Thymus (tissue), 11 donors: Measurements from ENCODE around the gene WDR7. TPM values are rescaled to one million over a fixed set of nuclear protein-coding genes. Genes with fewer than 3 reads are reported as not detected.

Experiments used
- DNase-seq, 9 donors: peaks; one replicate each; pipeline ENCODE4 v3.0.0-alpha.2; 2013; ENCODE audit warnings: low spot score in 9 of 9, low read depth in 6 of 9, missing footprints in 1 of 9
- H3K27ac ChIP-seq, 2 donors: one replicate each; pipeline ENCODE4 v1.5.1; 2013; ENCODE audit warnings: control low read depth in 1 of 2, low read depth in 1 of 2, low read length in 1 of 2, mild to moderate bottlenecking in 1 of 2, moderate library complexity in 1 of 2
- H3K27me3 ChIP-seq, 2 donors: one replicate each; pipeline ENCODE4 v1.5.1; 2013; ENCODE audit warnings: low read length in 1 of 2; ENCODE audit not compliant: control insufficient read depth in 2 of 2, insufficient read depth in 1 of 2
- H3K36me3 ChIP-seq, 2 donors: one replicate each; pipeline ENCODE4 v1.5.1; 2013; ENCODE audit warnings: low read length in 1 of 2, mild to moderate bottlenecking in 1 of 2, moderate library complexity in 1 of 2; ENCODE audit not compliant: control insufficient read depth in 2 of 2, insufficient read depth in 2 of 2
- H3K4me1 ChIP-seq, 2 donors: one replicate each; pipeline ENCODE4 v1.5.1; 2013; ENCODE audit warnings: low read length in 2 of 2; ENCODE audit not compliant: control insufficient read depth in 2 of 2, insufficient read depth in 2 of 2
- H3K4me3 ChIP-seq, 2 donors: one replicate each; pipeline ENCODE4 v1.5.1; 2013; ENCODE audit warnings: low read length in 2 of 2, control low read depth in 1 of 2, mild to moderate bottlenecking in 1 of 2
- H3K9me3 ChIP-seq, 2 donors: one replicate each; pipeline ENCODE4 v1.5.1; 2013; ENCODE audit warnings: low read length in 1 of 2, mild to moderate bottlenecking in 1 of 2; ENCODE audit not compliant: control insufficient read depth in 2 of 2, insufficient read depth in 1 of 2
- WGBS: extraction: QIAGEN DNeasy Blood & Tissue Kit; methylation state at CpG from one replicate; pipeline ENCODE4 v1.1.7; 2013; 5-methylcytosine and 5-hydroxymethylcytosine counted together
- polyA plus RNA-seq: library from polyadenylated mRNA; stranded (reverse); fragments of 200-250 nt; gene quantifications from one replicate; pipeline ENCODE4 v1.2.3, GENCODE V29; 2013
- total RNA-seq: library from RNA; stranded (reverse); fragments of 120-200 nt; gene quantifications from one replicate; pipeline ENCODE4 v1.2.4, GENCODE V29; 2013
- donor health status: healthy.

The WDR7 gene
- total and polyA plus RNA-seq, 2 donors = 9.0 to 20.5 TPM

DNA sequence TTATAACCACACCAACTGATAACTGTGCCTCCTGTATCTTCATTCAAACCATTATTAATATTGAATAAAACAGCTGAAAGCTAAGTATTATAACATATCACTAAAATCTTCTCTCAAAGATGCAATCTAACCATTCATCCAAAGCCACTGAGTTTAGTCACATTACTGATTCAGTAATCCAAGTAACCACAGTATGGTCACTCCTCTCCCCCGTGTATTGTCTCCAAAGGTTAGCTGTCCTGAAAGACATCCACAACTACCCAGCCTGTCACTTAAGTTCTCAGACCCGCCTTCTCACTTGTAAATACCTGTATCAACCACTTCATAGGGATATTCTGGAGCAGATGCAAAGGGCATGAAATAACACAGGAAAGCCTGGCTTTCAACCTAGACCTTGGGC is 282.3 kb downstream of the WDR7 start:
- Histone ChIP-seq H3K4me1 (no peaks in the 10 kb centered on the region), H3K27me3 (no peaks in the 10 kb centered on the region), H3K4me3 (no peak overlapping the region), H3K27ac (no peak overlapping the region), H3K9me3 (no peaks in the 10 kb centered on the region), H3K36me3 (peaks cover 0 to 13% of the 10 kb centered on the region in 2 donors)
- DNase-seq = no peak
- WGBS = 97% methylated on average over 2 of the region's 2 CpGs

DNA sequence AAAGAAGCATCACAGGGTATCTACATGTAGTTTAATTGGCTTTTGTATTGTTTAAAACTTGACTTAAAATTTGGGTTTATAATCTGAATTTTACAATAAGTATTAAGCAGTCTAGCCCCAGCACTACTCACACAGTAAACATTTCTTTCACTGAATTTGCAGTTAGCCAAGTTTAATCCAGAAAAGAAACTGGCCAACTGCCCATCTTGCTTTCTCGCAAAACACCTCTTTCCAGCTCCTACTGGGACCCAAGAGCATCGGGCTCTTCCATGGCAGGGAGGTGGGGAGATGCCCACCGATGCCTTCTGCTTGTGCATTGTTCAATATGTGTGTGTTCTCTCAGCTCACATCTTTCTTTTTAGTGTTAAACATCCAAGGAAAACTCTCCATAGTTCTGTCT is 283.0 kb downstream of the WDR7 start:
- peaks cover 0 to 13% of the 10 kb centered on the region in 2 donors for H3K36me3 ChIP-seq
- DNase-seq = no peak
- 95% methylated on average over 3 of the region's 3 CpGs for whole genome bisulfite sequencing
- H3K9me3 ChIP-seq = no peaks in the 10 kb centered on the region
- H3K27ac ChIP-seq = no peak overlapping the region
- H3K4me3 ChIP-seq = no peak overlapping the region
- no peaks in the 10 kb centered on the region for H3K27me3 ChIP-seq
- no peaks in the 10 kb centered on the region for H3K4me1 ChIP-seq

DNA sequence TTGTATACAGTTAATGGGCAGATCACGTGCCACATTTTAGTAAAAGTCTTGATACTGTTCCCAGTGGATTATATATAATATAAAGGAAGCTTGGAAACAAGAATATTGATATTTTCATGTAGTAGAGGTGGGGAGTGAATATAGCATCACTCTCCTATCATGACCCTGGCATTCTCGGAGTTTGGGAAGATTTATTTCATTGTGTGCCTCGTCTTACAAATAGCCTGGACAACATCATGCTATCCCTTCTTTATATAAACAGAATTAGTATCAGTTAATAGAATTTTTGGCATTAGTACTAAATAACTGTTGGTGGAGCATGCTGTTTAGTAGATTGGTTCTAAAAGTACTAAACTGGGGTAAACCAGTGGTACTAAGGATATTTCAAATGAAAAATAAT is 283.7 kb downstream of the WDR7 start:
- H3K9me3 ChIP-seq = no peaks in the 10 kb centered on the region
- no peaks in the 10 kb centered on the region for H3K27me3 ChIP-seq
- no peak for DNase-seq
- no peaks in the 10 kb centered on the region for H3K4me1 ChIP-seq
- H3K27ac ChIP-seq = no peak overlapping the region
- H3K4me3 ChIP-seq = no peak overlapping the region
- 97% methylated on average over 3 of the region's 3 CpGs for WGBS
- peaks cover 0 to 13% of the 10 kb centered on the region in 2 donors for H3K36me3 ChIP-seq

DNA sequence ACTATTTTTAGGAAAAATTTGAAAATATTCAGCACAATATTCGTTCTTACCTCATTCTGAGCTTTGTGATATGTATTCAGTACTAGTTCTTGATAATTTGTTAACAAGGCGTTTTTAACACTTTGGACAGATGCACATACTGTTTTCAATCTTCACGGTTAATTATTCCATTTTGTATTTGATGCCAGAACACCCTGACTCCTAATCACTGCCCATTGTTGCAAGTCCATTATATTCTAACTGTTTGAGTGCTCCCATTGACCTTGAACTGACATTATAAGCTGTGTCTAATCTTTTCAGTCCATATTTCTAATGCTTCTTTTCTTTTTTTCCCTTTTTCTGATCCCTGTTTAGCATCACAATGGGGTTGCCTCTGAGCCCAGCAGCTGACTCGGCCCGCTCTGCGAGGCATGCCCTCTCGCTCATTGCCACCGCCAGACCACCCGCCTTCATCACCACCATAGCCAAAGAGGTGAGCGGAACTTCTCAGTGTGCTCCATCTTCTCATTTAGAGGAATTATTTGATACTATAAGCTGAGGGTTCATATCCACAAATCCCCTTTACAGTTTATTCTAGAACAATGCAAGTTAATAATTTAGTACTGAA is 284.4 kb downstream of the WDR7 start:
- Histone ChIP-seq H3K9me3 (no peaks in the 10 kb centered on the region), H3K27me3 (no peaks in the 10 kb centered on the region), H3K4me1 (no peaks in the 10 kb centered on the region), H3K27ac (no peak overlapping the region), H3K4me3 (no peak overlapping the region), H3K36me3 (peaks cover 0 to 13% of the 10 kb centered on the region in 2 donors)
- WGBS = over 99% methylated on average over 10 of the region's 10 CpGs
- no peak for DNase-seq

DNA sequence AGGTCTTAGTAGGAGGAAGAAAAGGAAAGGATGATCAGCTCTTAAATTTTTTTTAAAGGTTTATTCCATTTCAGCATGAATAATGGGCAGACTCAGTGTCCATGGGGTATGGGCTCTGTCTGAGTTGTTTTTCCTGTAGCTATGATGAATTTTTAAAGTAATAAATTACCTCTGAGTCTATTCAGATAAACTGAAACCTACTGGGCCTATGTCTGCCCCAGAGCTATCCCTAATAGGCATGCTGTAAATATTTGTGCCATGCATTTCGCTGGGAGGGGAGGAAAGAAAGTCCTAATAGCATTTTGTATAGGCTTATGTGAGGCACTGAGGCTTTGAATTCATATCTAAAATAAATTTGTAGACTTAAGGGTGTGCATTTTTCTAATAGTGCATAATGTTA is 285.3 kb downstream of the WDR7 start:
- Histone ChIP-seq H3K27ac (no peak overlapping the region), H3K27me3 (no peaks in the 10 kb centered on the region), H3K36me3 (peaks cover 0 to 13% of the 10 kb centered on the region in 2 donors), H3K9me3 (no peaks in the 10 kb centered on the region), H3K4me3 (no peak overlapping the region), H3K4me1 (no peaks in the 10 kb centered on the region)
- 97% methylated on average over 1 of the region's 1 CpG for WGBS
- DNase-seq = no peak

DNA sequence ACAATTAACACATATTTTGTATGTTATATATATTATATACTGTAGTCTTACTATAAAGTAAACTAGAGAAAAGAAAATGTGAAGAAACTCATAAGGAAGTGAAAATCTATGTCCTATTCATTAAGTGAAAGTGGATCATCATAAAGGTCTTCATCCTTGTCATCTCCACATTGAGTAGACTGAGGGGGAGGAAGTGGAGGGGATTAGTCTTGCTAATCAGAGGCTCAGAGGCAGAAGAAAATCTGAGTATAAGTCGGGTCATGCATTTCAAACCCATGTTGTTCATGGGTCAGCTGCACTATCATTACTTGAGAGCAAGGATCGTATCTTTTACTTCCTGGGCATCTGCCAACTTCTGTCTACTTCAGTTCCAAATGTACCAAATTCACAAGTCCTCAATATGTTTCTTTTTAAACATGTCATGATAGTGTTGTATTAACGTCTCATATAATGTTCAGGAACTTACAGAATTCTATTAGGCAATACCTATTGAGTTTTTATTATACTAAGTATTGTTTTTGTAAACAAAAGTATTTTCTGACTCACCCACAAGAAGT is 286.8 kb downstream of the WDR7 start:
- DNase-seq = no peak
- Histone ChIP-seq H3K4me1 (no peaks in the 10 kb centered on the region), H3K4me3 (no peak overlapping the region), H3K27me3 (no peaks in the 10 kb centered on the region), H3K9me3 (no peaks in the 10 kb centered on the region), H3K36me3 (peaks cover 0 to 13% of the 10 kb centered on the region in 2 donors), H3K27ac (no peak overlapping the region)
- 92% methylated on average over 3 of the region's 3 CpGs for WGBS

DNA sequence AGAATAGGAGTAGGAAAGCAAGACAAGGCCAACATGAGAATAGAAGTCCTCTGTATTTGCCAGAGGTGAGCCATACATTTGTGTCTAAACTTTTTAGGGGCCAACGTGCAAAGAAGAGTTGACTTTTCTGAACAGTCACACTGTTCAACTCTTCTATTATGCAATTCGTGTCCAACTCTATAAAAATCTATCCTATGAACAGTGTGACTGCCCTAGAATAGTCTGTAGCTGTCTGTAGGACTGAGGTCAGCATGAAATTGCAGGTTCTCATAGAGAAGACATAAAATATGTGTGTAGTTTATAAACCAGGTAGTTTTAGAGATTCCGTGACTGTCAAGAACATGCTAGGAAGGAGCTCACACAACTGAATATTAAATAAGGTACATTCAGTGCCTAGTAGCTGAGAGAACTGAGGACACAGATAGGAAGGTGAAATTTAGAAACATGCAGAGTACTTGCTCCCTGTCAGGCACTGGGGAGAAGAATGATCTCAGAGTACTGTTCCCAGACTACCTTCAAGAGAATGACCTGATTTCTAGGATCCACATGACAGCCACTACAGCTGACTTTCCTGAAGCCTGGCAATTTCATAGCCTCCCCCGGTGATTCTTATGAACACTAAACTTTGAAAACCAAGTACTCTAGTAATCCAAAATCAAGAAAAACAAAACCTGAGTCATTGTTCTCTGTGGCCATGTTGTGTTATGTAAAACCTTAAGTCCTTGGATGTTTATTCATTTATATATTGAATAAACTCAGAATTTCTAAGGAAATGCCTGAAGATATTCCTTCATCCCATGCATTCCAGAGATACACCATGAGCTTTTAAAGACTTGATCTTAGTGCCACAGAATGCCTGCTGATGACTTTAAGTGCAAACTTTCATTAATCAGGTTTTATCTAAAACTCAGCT is 294.3 kb downstream of the WDR7 start:
- Histone ChIP-seq H3K27ac (no peak overlapping the region), H3K4me3 (no peak overlapping the region), H3K9me3 (no peaks in the 10 kb centered on the region), H3K27me3 (no peaks in the 10 kb centered on the region), H3K36me3 (no peaks in the 10 kb centered on the region), H3K4me1 (no peaks in the 10 kb centered on the region)
- no peak for DNase-seq
- over 99% methylated on average over 4 of the region's 4 CpGs for WGBS

DNA sequence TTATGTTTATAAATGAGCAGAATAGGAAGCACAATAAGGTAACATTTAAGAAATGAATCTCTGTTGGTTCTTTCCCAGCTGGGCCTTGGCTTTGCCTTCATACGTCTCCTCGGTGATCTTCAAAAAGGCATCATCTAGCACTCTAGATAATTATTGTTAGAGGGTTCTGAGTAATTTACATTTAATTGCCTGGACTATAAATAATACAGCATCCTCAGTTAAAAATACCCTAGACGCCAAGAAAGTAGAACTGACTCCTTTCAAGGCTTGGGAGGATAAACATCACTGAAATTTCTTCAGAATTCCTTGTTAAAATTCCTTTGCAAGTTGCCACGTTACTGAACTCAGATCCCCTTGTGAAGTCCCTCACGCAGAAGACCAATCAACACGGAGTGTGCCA is 296.1 kb downstream of the WDR7 start:
- no peaks in the 10 kb centered on the region for H3K4me1 ChIP-seq
- H3K4me3 ChIP-seq = no peak overlapping the region
- no peak for DNase-seq
- H3K27ac ChIP-seq = no peak overlapping the region
- WGBS = 98% methylated on average over 6 of the region's 6 CpGs
- H3K27me3 ChIP-seq = no peaks in the 10 kb centered on the region
- H3K36me3 ChIP-seq = no peaks in the 10 kb centered on the region
- H3K9me3 ChIP-seq = no peaks in the 10 kb centered on the region

DNA sequence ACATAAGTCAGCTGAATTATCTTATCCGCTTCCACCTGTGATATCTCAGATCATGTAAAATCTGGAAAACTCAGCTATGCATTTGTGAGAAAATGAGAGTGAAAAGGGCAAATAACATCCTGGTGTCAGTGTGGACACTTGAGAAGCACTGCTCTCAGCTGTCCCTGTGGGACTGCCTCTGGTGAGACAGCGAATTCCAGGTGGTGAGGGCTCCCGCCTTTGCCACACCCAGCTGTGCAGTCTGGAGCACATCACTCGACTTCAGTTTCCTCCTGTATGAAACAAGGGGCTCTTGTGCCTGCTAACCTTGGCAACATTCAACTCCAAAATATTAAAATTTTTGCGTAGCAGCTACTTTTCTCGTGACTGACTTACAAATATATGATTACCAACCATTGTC is 300.9 kb downstream of the WDR7 start:
- no peaks in the 10 kb centered on the region for H3K9me3 ChIP-seq
- no peak overlapping the region for H3K27ac ChIP-seq
- H3K4me3 ChIP-seq = no peak overlapping the region
- H3K27me3 ChIP-seq = no peaks in the 10 kb centered on the region
- DNase-seq = no peak
- H3K4me1 ChIP-seq = no peaks in the 10 kb centered on the region
- 93% methylated on average over 6 of the region's 6 CpGs for WGBS
- H3K36me3 ChIP-seq = no peaks in the 10 kb centered on the region
